AG10803 (cell line): ENCODE measurements around the gene CREBBP.

Source experiments
- DNase-seq: peaks from one replicate; pipeline ENCODE4 v3.0.0; 2010; ENCODE audit warnings: low read depth
- H3K4me3 ChIP-seq: 2 replicates; pipeline ENCODE4 v1.5.1; 2011; ENCODE audit warnings: mild to moderate bottlenecking, low read length, control low read depth
- TF ChIP-seq, protein P1 (sequence below): conservative IDR thresholded peaks from 2 replicates; pipeline ENCODE4 v1.5.1; 2011; ENCODE audit warnings: mild to moderate bottlenecking, low read length, control low read depth, inconsistent platforms

CREBBP gene

DNA sequence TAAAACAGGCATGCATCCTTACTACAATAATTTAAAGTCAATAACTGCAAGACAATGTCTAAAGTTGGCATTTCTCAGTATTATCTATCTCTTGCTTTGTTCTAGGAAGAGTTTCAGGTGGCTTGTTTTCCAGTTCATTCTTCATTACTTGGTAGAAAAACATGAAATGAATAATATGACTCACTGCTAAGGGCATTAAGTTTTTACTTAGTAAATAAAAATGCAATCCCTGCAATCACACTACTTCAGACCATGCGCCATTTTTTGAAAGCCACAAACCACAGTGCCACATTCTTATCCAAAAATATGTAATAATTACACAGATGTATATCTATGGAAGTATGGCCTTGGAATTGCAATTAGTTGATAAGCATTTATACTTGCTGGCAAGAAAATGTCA, 55.4 kb downstream of the CREBBP start:
- no peak overlapping the region for H3K4me3 ChIP-seq
- peak; percentile 86 for DNase-seq
- TF ChIP-seq, protein P1, sequence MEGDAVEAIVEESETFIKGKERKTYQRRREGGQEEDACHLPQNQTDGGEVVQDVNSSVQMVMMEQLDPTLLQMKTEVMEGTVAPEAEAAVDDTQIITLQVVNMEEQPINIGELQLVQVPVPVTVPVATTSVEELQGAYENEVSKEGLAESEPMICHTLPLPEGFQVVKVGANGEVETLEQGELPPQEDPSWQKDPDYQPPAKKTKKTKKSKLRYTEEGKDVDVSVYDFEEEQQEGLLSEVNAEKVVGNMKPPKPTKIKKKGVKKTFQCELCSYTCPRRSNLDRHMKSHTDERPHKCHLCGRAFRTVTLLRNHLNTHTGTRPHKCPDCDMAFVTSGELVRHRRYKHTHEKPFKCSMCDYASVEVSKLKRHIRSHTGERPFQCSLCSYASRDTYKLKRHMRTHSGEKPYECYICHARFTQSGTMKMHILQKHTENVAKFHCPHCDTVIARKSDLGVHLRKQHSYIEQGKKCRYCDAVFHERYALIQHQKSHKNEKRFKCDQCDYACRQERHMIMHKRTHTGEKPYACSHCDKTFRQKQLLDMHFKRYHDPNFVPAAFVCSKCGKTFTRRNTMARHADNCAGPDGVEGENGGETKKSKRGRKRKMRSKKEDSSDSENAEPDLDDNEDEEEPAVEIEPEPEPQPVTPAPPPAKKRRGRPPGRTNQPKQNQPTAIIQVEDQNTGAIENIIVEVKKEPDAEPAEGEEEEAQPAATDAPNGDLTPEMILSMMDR = no peak

DNA sequence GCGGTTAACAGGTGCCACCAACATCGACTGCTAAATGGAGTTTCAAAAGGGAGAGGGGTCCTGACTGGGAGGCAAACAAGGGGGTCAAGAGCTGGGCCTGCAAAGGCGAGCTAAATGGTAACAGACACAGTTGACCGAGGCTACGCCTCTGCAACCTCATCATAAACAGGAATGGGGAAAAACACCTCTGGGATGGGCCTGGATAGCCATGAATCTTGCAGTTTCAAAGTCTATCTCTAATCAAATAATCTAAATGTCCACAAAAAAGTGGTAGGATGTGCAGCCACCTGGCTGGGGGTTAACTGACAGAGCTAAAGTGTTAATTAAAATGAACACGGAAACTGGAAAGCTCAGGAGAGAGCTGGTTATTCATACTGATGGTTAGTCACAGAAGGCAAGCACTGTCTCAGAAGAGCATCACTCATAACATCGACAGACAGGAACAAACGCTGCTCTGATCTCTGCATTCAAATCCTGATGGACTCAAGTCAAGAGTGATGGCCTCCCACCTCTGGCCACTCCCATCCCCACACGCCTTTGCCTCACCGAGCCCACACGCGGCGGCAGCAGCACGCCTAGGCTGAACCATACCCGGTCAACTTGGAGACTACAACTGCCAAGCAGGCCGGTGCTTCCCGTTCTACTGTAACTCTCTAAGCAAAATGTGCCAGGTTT, 56.3 kb downstream of the CREBBP start:
- no peak overlapping the region for H3K4me3 ChIP-seq
- TF ChIP-seq, protein P1 = no peak
- DNase-seq = no peak

DNA sequence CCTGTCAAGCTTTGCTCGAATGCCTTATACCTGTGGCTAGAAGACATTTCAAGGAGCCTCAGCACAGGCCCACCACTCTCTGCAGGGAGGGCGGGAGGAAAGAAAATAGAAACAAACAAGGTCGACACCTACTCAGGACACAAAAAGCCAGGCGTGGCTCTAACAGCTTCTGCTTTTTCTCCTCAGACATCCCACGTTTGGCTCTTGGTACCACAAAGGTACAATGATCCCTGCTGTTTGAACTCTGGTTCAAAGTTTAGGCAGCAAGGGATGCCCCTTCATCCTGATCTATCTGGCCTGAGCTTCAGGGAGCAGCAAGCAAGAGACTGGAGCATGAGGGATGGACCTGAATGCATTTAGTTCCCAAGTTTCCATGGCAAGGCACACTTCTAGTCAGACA, 57.1 kb downstream of the CREBBP start:
- TF ChIP-seq, protein P1 = no peak
- no peak for DNase-seq
- no peak overlapping the region for H3K4me3 ChIP-seq

DNA sequence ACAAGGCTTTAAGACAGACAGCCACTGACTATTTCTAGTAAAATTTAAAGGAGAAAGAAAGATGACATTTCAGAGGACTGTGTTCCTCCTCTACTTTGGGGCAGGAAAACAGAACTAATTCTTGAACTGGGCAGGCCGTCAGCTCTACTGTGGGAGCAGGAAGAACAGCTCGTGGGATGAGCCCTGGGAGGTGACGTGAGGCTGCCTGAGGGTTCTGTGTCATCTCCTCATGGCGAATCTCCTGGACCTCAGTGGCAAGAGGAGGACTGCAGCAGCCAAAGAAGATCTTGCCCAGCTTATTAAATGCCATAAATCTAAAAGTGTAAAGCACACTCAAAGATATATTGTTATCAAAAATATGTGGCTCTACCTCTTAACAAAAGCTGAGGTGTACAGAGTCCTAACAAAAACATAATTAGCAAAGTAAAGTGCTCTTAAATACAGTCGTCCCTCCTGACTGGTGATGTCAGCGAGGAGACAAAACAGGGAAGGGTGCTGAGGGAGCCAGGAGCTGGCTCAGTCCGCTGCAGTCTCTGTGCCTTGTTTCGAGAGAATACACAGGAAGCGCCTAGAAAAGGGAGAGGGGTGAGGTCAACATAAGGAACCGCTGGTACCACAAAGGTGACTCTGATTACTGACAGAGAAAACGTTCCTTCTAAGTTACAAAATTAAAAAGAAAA, 58.0 kb downstream of the CREBBP start:
- peak; percentile 37 for DNase-seq
- TF ChIP-seq, protein P1 = no peak
- H3K4me3 ChIP-seq = no peak overlapping the region

DNA sequence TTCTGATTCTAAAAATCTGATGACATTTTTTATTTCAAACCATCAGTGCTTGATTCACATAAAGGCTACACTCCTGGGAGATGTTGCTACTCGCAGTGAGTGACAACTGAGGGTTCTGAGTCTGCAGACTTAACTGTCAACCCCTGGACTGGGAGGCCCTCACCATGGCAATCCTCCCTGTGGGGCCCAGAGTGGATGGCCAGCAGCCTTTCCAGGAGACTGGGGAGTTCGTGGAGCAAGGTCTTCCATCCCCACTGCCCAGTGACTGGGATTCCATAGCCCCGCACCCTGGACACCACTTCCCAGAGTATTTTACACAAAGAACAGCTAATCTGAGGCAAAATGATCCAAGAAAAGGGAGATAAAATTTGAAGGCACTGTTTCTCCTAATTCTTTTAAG, 59.3 kb downstream of the CREBBP start:
- no peak for DNase-seq
- TF ChIP-seq, protein P1 = no peak
- H3K4me3 ChIP-seq = no peak overlapping the region

DNA sequence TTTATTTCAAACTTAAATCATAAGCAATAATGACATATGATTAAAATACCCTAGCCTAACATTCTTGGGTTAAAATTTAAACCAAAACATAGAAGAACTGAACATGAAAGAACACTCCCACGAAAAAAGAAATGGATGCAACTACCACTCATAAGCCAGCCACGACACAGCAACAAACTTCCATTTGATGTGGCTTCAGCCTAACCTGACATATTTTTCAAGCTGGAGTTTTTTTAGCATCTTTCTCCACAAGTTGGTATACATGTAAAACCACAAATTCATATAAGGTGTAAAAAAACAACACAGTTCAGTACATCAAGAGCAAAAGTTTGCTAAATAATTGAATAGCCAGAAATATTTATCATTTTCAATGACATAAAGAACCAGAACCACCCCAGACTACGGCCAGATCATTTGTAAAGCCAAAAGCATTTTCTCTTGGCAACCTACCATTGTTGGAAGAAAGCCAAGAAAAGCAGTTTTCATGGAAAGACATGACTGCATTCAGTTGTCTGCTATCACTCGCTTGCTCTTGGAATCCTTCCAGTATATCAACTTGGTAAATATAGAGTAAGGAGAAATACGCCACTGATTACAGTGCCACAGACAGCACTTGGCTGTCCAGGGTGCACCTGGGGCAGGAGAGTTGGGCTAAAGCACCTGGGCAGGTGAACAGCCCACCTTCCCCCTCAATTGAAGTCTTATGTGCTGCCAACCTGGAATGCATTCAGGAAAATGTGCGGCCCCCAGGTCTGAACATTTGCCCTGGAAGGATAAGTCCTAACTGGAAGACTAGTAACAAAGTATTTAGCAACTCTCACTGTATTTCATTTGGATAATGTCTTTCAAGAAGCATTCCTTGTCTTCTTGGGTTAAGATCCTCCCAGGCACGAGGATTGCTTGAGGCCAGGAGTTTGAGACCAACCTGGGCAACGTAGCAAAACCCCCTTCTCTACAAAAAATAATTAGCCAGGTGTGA, 60.5 kb downstream of the CREBBP start:
- no peak overlapping the region for H3K4me3 ChIP-seq
- peak; percentile 85 for DNase-seq
- TF ChIP-seq, protein P1 = no peak
